Mesendoderm (in vitro differentiated cells): ENCODE results near the gene KLF15. TPM values are rescaled to one million over a fixed set of nuclear protein-coding genes. Genes with fewer than 3 reads are reported as not detected.
A peak's percentile ranks its signal among the peaks of the same experiment; 100 is the strongest.

Experiments used
- DNase-seq: peaks from one replicate; pipeline ENCODE4 v3.0.0; 2013
- H2AK5ac ChIP-seq: 2 replicates; pipeline ENCODE4 v1.6.1; 2013; ENCODE audit warnings: low read length, inconsistent platforms
- H2BK120ac ChIP-seq: 2 replicates; pipeline ENCODE4 v1.6.1; 2013; ENCODE audit warnings: low read depth, mild to moderate bottlenecking, low read length, moderate library complexity, mixed read lengths
- H2BK15ac ChIP-seq: replicated peaks from 2 replicates; pipeline ENCODE4 v1.6.1; 2013; ENCODE audit warnings: low read depth, mild to moderate bottlenecking, moderate library complexity
- H2BK5ac ChIP-seq: 2 replicates; pipeline ENCODE4 v1.6.1; 2013; ENCODE audit warnings: low read length, inconsistent platforms
- H3K18ac ChIP-seq: 2 replicates; pipeline ENCODE4 v1.6.1; 2013; ENCODE audit warnings: mild to moderate bottlenecking, low read length, mixed read lengths
- H3K23ac ChIP-seq: one replicate; pipeline ENCODE4 v1.6.1; 2013; ENCODE audit warnings: low read length
- H3K27ac ChIP-seq: 2 replicates; pipeline ENCODE4 v1.5.1; 2013; ENCODE audit warnings: low read depth, mild to moderate bottlenecking, inconsistent platforms, low read length, moderate library complexity
- H3K27me3 ChIP-seq: 2 replicates; pipeline ENCODE4 v1.6.1; 2013; ENCODE audit warnings: low read length, control low read depth, mild to moderate bottlenecking, inconsistent platforms; ENCODE audit not compliant: insufficient read depth, poor library complexity
- H3K36me3 ChIP-seq: 2 replicates; pipeline ENCODE4 v1.6.1; 2013; ENCODE audit warnings: low read length, inconsistent platforms; ENCODE audit not compliant: control insufficient read depth, insufficient read depth
- H3K4ac ChIP-seq: one replicate; pipeline ENCODE4 v1.6.1; 2013; ENCODE audit warnings: low read depth, mild to moderate bottlenecking, low read length, moderate library complexity
- H3K4me1 ChIP-seq: 2 replicates; pipeline ENCODE4 v1.6.1; 2013; ENCODE audit warnings: low read depth, low read length, inconsistent platforms; ENCODE audit not compliant: control insufficient read depth
- H3K4me2 ChIP-seq: 2 replicates; pipeline ENCODE4 v1.6.1; 2013; ENCODE audit warnings: low read length
- H3K4me3 ChIP-seq: 2 replicates; pipeline ENCODE4 v1.5.1; 2013; ENCODE audit warnings: mild to moderate bottlenecking, low read length
- H3K56ac ChIP-seq: one replicate; pipeline ENCODE4 v1.6.1; 2013; ENCODE audit warnings: low read length
- H3K79me1 ChIP-seq: 2 replicates; pipeline ENCODE4 v1.6.1; 2013; ENCODE audit warnings: low read length, inconsistent platforms
- H3K79me2 ChIP-seq: 2 replicates; pipeline ENCODE4 v1.6.1; 2013; ENCODE audit warnings: mild to moderate bottlenecking, low read length; ENCODE audit not compliant: control insufficient read depth, insufficient read depth
- H3K9ac ChIP-seq: 2 replicates; pipeline ENCODE4 v1.6.1; 2013; ENCODE audit warnings: low read length, inconsistent platforms
- H4K5ac ChIP-seq: one replicate; pipeline ENCODE4 v1.6.1; 2013; ENCODE audit warnings: low read length
- H4K8ac ChIP-seq: one replicate; pipeline ENCODE4 v1.6.1; 2013; ENCODE audit warnings: low read depth, mild to moderate bottlenecking, control low read depth, low read length, moderate library complexity
- WGBS: extraction: QIAGEN DNeasy Blood & Tissue Kit; methylation state at CpG from one replicate; pipeline ENCODE4 v1.1.7; 2013; ENCODE audit warnings: low lambda C conversion rate, missing lambda C conversion rate; ENCODE audit not compliant: insufficient coverage; ENCODE audit errors: extremely low coverage; 5-methylcytosine and 5-hydroxymethylcytosine counted together
- polyA plus RNA-seq, 2 experiments: library from polyadenylated mRNA; stranded (reverse); fragments of 200-250 nt; gene quantifications; one replicate each; pipeline ENCODE4 v1.2.3, GENCODE V29; 2013

KLF15 gene
- polyA plus RNA-seq (2013, experiment 1 of 2): 1.6 TPM
- 1.6 TPM for polyA plus RNA-seq (2013, experiment 2 of 2)

DNA sequence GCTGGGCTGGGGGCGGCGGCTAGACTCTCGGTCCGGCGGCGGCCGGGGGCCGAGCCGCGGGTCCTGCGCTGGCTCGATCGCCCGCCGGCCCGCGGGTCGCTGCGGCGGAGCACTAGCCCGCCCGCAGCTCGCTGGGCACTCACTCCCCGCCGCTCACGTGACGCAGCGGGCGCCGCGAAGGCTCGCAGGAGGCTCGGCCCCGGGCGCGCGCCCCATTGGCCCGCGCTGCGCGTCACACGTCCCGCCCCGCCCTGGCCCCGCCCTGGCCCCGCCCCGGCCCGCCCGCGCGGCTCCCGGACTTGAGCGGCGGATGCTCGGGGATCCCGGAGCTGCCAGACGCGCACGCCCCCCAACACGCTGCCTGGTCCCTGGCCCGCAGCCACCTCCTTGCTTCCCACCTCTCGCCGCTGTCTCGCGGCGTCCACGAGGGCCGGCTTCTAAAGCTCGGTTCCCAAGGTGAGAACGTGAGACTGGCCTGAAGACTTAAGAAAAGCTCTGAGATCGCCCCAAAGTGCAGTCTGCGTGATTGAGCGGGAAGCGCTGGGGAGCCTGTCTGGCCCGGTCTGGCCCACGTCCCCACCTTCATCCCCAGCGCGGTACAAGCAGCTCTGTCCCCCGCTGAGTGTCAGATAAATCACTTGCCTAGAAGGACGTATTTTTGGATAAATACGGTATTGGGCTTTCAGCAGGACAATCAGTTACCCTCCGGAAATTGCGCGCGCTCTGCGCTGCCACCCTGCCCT, at the start of gene KLF15:
Gene KLF15 (minus strand): TSS at position 114 of the 743 bp plus-strand sequence. CDS start 4,486 bp downstream, outside the sequence.
- H2BK5ac ChIP-seq: no peak within 1 kb of the TSS
- peak within 1 kb of the TSS; percentile 89 for H3K4me2 ChIP-seq
- peak within 1 kb of the TSS; percentile 80 for H3K23ac ChIP-seq
- WGBS: no CpG with 5 or more reads among the region's 86 CpGs
- peak; percentile 88 for DNase-seq
- H3K9ac ChIP-seq: peak within 1 kb of the TSS; percentile 77
- H4K5ac ChIP-seq: no peak within 1 kb of the TSS
- H3K18ac ChIP-seq: peak within 1 kb of the TSS; percentile 15
- peak within 1 kb of the TSS; percentile 56 for H3K4me3 ChIP-seq
- H3K27me3 ChIP-seq: no peaks in the 10 kb centered on the region
- H2BK120ac ChIP-seq: no peak within 1 kb of the TSS
- no peak within 1 kb of the TSS for H3K4ac ChIP-seq
- peaks cover 6% of the 10 kb centered on the region for H3K4me1 ChIP-seq
- H2BK15ac ChIP-seq: no peak within 1 kb of the TSS
- no peaks in the 10 kb centered on the region for H3K79me2 ChIP-seq
- no peaks in the 10 kb centered on the region for H3K36me3 ChIP-seq
- no peak within 1 kb of the TSS for H4K8ac ChIP-seq
- H3K79me1 ChIP-seq: no peaks in the 10 kb centered on the region
- H2AK5ac ChIP-seq: no peak within 1 kb of the TSS
- peak within 1 kb of the TSS; percentile 92 for H3K56ac ChIP-seq
- no peak within 1 kb of the TSS for H3K27ac ChIP-seq

DNA sequence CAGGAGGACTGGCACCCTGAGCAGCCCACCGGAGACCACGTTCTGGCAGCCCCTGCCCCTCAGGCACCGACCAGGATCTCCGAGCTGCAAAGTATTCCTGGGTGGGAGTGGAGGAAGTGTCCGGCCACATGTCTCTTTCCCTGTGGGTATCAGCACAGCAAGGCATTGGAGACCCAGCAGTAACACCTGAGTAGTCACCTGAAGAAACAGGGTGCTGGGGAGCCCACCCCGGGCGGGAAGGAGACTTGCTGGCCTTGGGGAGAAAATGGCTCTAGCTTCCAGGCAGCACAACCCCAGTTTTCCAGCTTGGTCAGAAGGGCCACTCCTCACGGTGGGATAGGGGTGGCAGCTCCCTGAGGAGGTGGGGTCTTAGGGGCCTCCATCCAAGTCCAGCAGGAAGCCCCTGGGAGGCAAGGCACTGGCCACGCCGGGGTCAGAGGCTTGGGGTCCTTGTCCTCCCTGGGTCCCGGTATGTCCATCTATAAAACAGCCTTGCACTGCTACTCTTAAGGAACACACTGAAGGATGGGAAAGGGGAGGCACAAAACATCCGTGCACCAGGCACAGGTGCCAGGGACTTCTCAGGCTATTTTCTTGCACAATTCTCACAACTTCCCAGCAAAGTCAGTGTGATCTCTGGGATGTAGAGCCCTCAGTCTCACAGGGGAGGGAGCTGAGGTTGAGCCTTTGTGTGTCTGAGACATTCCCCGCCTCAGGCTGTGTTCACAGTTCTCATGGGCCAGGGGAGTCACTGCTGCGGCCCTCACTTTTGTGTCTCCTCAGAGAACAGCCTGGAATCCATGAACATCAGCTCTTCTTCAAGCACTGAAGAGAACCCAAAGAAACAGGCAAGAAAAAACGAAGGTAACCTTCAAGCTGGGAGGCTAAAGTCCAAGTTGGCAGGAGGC, 49.4 kb upstream of the KLF15 start:
- no peak for DNase-seq
- no peaks in the 10 kb centered on the region for H3K27me3 ChIP-seq
- no peak overlapping the region for H3K9ac ChIP-seq
- no peak overlapping the region for H2BK15ac ChIP-seq
- no peaks in the 10 kb centered on the region for H3K79me2 ChIP-seq
- no CpG with 5 or more reads among the region's 15 CpGs for WGBS
- no peak overlapping the region for H3K23ac ChIP-seq
- H4K5ac ChIP-seq: no peak overlapping the region
- no peak overlapping the region for H3K18ac ChIP-seq
- H3K27ac ChIP-seq: no peak overlapping the region
- H3K4me1 ChIP-seq: no peaks in the 10 kb centered on the region
- no peak overlapping the region for H2AK5ac ChIP-seq
- no peak overlapping the region for H2BK5ac ChIP-seq
- no peak overlapping the region for H3K4me2 ChIP-seq
- no peak overlapping the region for H3K4me3 ChIP-seq
- no peak overlapping the region for H3K56ac ChIP-seq
- no peak overlapping the region for H3K4ac ChIP-seq
- H2BK120ac ChIP-seq: no peak overlapping the region
- no peaks in the 10 kb centered on the region for H3K79me1 ChIP-seq
- H3K36me3 ChIP-seq: no peaks in the 10 kb centered on the region
- H4K8ac ChIP-seq: no peak overlapping the region

- H3K4me2 ChIP-seq: no peak overlapping the region
- H3K23ac ChIP-seq: no peak overlapping the region
- no peak overlapping the region for H3K4me3 ChIP-seq
- no peaks in the 10 kb centered on the region for H3K4me1 ChIP-seq
- no peaks in the 10 kb centered on the region for H3K79me2 ChIP-seq
- no peak overlapping the region for H3K56ac ChIP-seq
- H2BK15ac ChIP-seq: no peak overlapping the region
- H3K27me3 ChIP-seq: no peaks in the 10 kb centered on the region
- H3K79me1 ChIP-seq: no peaks in the 10 kb centered on the region
- no peak overlapping the region for H3K4ac ChIP-seq
- H3K9ac ChIP-seq: no peak overlapping the region
- no peak overlapping the region for H3K27ac ChIP-seq
- H4K5ac ChIP-seq: no peak overlapping the region
- DNase-seq: no peak
- no peak overlapping the region for H2AK5ac ChIP-seq
- no peak overlapping the region for H4K8ac ChIP-seq
- H3K18ac ChIP-seq: no peak overlapping the region
- H2BK120ac ChIP-seq: no peak overlapping the region
- no CpG with 5 or more reads among the region's 12 CpGs for WGBS
- H3K36me3 ChIP-seq: no peaks in the 10 kb centered on the region
- no peak overlapping the region for H2BK5ac ChIP-seq
Measured at GRCh38 chr3:126402666-126403302, 45.6 kb upstream of the KLF15 start.

GRCh38 chr3:126402178-126402577, 45.0 kb upstream of the KLF15 start:
- Histone ChIP-seq H3K36me3 (no peaks in the 10 kb centered on the region), H3K4me3 (no peak overlapping the region), H2BK120ac (no peak overlapping the region), H4K5ac (no peak overlapping the region), H2BK15ac (no peak overlapping the region), H3K56ac (no peak overlapping the region), H3K27ac (no peak overlapping the region), H3K18ac (no peak overlapping the region), H3K79me1 (no peaks in the 10 kb centered on the region), H3K79me2 (no peaks in the 10 kb centered on the region), H3K23ac (no peak overlapping the region), H3K4ac (no peak overlapping the region), H3K27me3 (no peaks in the 10 kb centered on the region), H4K8ac (no peak overlapping the region), H2BK5ac (no peak overlapping the region), H3K4me1 (no peaks in the 10 kb centered on the region), H2AK5ac (no peak overlapping the region), H3K9ac (no peak overlapping the region), H3K4me2 (no peak overlapping the region)
- DNase-seq: no peak
- no CpG with 5 or more reads among the region's 6 CpGs for WGBS

GRCh38 chr3:126401611-126402160, 44.5 kb upstream of the KLF15 start:
- Histone ChIP-seq H3K27me3 (no peaks in the 10 kb centered on the region), H2BK5ac (no peak overlapping the region), H3K4me2 (no peak overlapping the region), H3K9ac (no peak overlapping the region), H3K23ac (no peak overlapping the region), H3K79me2 (no peaks in the 10 kb centered on the region), H2BK15ac (no peak overlapping the region), H3K4me1 (no peaks in the 10 kb centered on the region), H3K56ac (no peak overlapping the region), H3K36me3 (no peaks in the 10 kb centered on the region), H3K18ac (no peak overlapping the region), H2AK5ac (no peak overlapping the region), H3K4ac (no peak overlapping the region), H4K5ac (no peak overlapping the region), H3K4me3 (no peak overlapping the region), H3K27ac (no peak overlapping the region), H4K8ac (no peak overlapping the region), H2BK120ac (no peak overlapping the region), H3K79me1 (no peaks in the 10 kb centered on the region)
- no peak for DNase-seq
- no CpG with 5 or more reads among the region's 8 CpGs for WGBS
